HepG2 (cell line): ENCODE data around the gene LMNA. TPM values are rescaled to one million over a fixed set of nuclear protein-coding genes. Genes with fewer than 3 reads are reported as not detected.

Experiments used
- ATF1 ChIP-seq: IDR thresholded peaks from 2 replicates; pipeline ENCODE4 v1.6.1; 2016; ENCODE audit warnings: mild to moderate bottlenecking, control low read depth
- ATF7 ChIP-seq, 2 experiments: fragments of 450-650 bp in 1 of 2; sonication (generic) in 1 of 2; formaldehyde crosslinking in 1 of 2; IDR thresholded peaks; 2 replicates each; pipeline versions ENCODE4 v1.4.0 to v1.6.1; 2016 to 2020; ENCODE audit warnings: antibody characterized with exemption in 1 of 2, mild to moderate bottlenecking in 1 of 2, missing genetic modification reagents in 1 of 2
- BORCS8-MEF2B ChIP-seq: sonication (generic); formaldehyde crosslinking; IDR thresholded peaks from 2 replicates; pipeline ENCODE4 v1.8.0; 2022; ENCODE audit warnings: mild to moderate bottlenecking, missing genetic modification reagents
- BRD4 ChIP-seq: sonication (generic); formaldehyde crosslinking; IDR thresholded peaks from 2 replicates; pipeline ENCODE4 v1.4.0; 2020; ENCODE audit warnings: missing genetic modification reagents
- HHEX ChIP-seq: IDR thresholded peaks from 2 replicates; pipeline ENCODE4 v1.6.1; 2016; ENCODE audit warnings: control low read depth
- MAFK ChIP-seq, 2 experiments: IDR thresholded peaks in 1 of 2; conservative IDR thresholded peaks in 1 of 2; 2 replicates each; pipeline ENCODE4 v1.6.1; 2011; ENCODE audit warnings: improper control_type of control experiment in 2 of 2, low read length in 2 of 2
- MED13 ChIP-seq: sonication (generic); formaldehyde crosslinking; IDR thresholded peaks from 2 replicates; pipeline ENCODE4 v1.5.0; 2020; ENCODE audit warnings: missing genetic modification reagents
- MIER2 ChIP-seq: IDR thresholded peaks from 2 replicates; pipeline ENCODE4 v1.6.1; 2016; ENCODE audit warnings: missing biosample characterization, missing genetic modification reagents
- NONO ChIP-seq, 2 experiments: fragments of 450-650 bp in 1 of 2; sonication (generic) in 1 of 2; formaldehyde crosslinking in 1 of 2; IDR thresholded peaks in 1 of 2; conservative IDR thresholded peaks in 1 of 2; 2 replicates each; pipeline versions ENCODE4 v1.6.1 to v1.8.0; 2017 to 2022; ENCODE audit warnings: mild to moderate bottlenecking in 1 of 2, missing genetic modification reagents in 1 of 2, moderate library complexity in 1 of 2
- SYNCRIP ChIP-seq: fragments of 200-400 bp; formaldehyde crosslinking; IDR thresholded peaks from 2 replicates; pipeline ENCODE4 v1.6.1; 2018; ENCODE audit warnings: mild to moderate bottlenecking, low read depth, low read length; ENCODE audit not compliant: insufficient read depth
- TP53 ChIP-seq: sonication (generic); formaldehyde crosslinking; conservative IDR thresholded peaks from 2 replicates; pipeline ENCODE4 v1.4.0; 2020; ENCODE audit warnings: missing genetic modification reagents
- ZFAT ChIP-seq: sonication (generic); formaldehyde crosslinking; conservative IDR thresholded peaks from 2 replicates; pipeline ENCODE4 v1.8.1; 2023; ENCODE audit warnings: missing genetic modification reagents, inconsistent platforms
- ZFP36L1 ChIP-seq: sonication (generic); formaldehyde crosslinking; IDR thresholded peaks from 2 replicates; pipeline ENCODE4 v1.8.0; 2022; ENCODE audit warnings: mild to moderate bottlenecking, missing genetic modification reagents, moderate library complexity
- ZNF256 ChIP-seq: sonication (generic); formaldehyde crosslinking; conservative IDR thresholded peaks from 2 replicates; pipeline ENCODE4 v1.4.0; 2020; ENCODE audit warnings: missing genetic modification reagents
- ZNF331 ChIP-seq: sonication (generic); formaldehyde crosslinking; IDR thresholded peaks from 2 replicates; pipeline ENCODE4 v1.4.0; 2020; ENCODE audit warnings: missing genetic modification reagents
- polyA plus RNA-seq, 8 experiments: library from polyadenylated mRNA; depleted of rRNA in 3 of 8; stranded (reverse) in 7 of 8; unstranded in 1 of 8; fragments of >200 nt; fragmentation: Illumina TruSeq in 4 of 8; extraction: Trizol in 4 of 8; gene quantifications; 2 replicates each; pipeline versions ENCODE4 v1.2.1 to v1.2.3, GENCODE V29; 2011 to 2016; ENCODE audit warnings: low read depth in 4 of 8, missing spikeins in 1 of 8, mixed read lengths in 1 of 8; ENCODE audit not compliant: insufficient read depth in 1 of 8
- total RNA-seq, 5 experiments: library from RNA; depleted of rRNA; stranded (reverse); fragments of >200 nt; fragmentation: Illumina TruSeq; extraction: Trizol; gene quantifications; 2 replicates each; pipeline ENCODE4 v1.2.3, GENCODE V29; 2016; ENCODE audit warnings: low read depth in 1 of 5
- TF ChIP-seq, protein P1 (sequence below): sonication (generic); formaldehyde crosslinking; IDR thresholded peaks from 2 replicates; pipeline ENCODE4 v1.8.1; 2023; ENCODE audit warnings: mild to moderate bottlenecking, missing genetic modification reagents, borderline replicate concordance
- TF ChIP-seq, protein P2 (sequence below): sonication (generic); formaldehyde crosslinking; IDR thresholded peaks from 2 replicates; pipeline ENCODE4 v1.9.0; 2021; ENCODE audit warnings: missing genetic modification reagents, borderline replicate concordance
- TF ChIP-seq, protein P3 (sequence below): sonication (generic); formaldehyde crosslinking; IDR thresholded peaks from 2 replicates; pipeline ENCODE4 v1.5.0; 2020; ENCODE audit warnings: mild to moderate bottlenecking, missing genetic modification reagents
- TF ChIP-seq, protein P4 (sequence below): sonication (generic); formaldehyde crosslinking; IDR thresholded peaks from 2 replicates; pipeline ENCODE4 v1.4.0; 2020; ENCODE audit warnings: missing genetic modification reagents; ENCODE audit errors: not compliant biosample characterization
- TF ChIP-seq, protein P5 (sequence below), 2 experiments: sonication (generic) in 1 of 2; formaldehyde crosslinking in 1 of 2; IDR thresholded peaks; 2 replicates each; pipeline versions ENCODE4 v1.4.0 to v1.6.1; 2018 to 2020; ENCODE audit warnings: missing genetic modification reagents in 2 of 2, borderline replicate concordance in 1 of 2, low read depth in 1 of 2, mild to moderate bottlenecking in 1 of 2, missing biosample characterization in 1 of 2
- TF ChIP-seq, protein P6 (sequence below): fragments of 450-650 bp; IDR thresholded peaks from 2 replicates; pipeline ENCODE4 v1.6.1; 2017

LMNA gene
- total and polyA plus RNA-seq, 2 of the 13 experiments (the other 11 are each of a cell fraction or from before 2014, with no cell fraction given): 107 to 225 TPM

DNA sequence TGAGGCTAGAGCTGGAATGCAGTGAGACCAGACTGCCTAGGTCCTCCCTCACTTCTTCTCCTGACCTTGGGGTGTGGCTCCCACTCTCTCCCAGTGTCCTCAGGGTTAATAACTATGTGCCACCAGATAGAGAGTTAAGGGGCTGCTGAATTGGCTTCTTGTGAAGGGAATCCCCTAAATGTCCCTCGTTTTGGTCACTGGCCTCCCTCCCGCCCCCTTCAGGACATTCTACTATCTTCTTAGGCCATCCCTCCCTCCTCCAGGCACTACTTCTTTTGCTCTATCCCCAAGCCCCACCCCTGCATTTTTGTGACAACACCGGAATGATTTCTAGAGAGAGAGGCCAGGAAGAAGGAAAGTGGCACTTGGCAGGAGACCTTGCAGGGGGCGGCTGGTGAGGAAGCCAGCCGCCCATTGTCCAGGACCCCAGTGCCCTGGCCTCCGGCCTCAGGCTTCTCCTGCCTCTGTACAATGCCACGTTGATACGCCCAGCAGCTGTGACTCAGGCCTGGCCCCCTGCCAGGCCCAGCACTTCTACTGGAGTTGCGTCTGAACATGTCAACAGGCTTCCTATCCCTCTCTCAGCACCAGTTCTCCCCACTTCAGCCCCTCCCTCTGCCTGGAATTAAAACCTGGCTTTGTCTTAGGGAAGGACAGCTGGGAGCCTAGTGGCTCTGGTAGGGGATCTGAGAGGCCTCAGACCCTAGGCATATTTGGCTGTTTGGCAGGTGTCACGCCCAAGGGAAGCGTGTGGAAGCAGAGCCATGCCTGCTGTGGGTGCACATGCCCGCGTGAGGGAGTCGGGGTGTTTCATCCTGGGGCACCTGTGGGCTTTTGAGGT lies 9.1 kb downstream of the LMNA start (continued):
- TF ChIP-seq, protein P1, sequence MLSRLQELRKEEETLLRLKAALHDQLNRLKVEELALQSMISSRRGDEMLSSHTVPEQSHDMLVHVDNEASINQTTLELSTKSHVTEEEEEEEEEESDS (CRISPR knock-in tag): no peak
- TF ChIP-seq ZFP36L1 (CRISPR knock-in tag) (no peak), ZFAT (CRISPR knock-in tag) (no peak), SYNCRIP (no peak), TP53 (peak; percentile 97), ZNF331 (CRISPR knock-in tag) (no peak), BORCS8-MEF2B (no peak), MIER2 (CRISPR knock-in tag) (no peak), MAFK (conservative IDR thresholded peaks at IDR 0.05 in 1 of 2, IDR thresholded peaks at IDR 0.05 in 1 of 2; ENCODE audit: low read length in 2 of 2) (no peak), ATF7 (IDR thresholded peaks at IDR 0.05) (no peak), ATF7 (CRISPR knock-in tag; IDR thresholded peaks at IDR 0.05) (peak; percentile 65; the same call in 1 of the 2 replicates), MED13 (peak; percentile 43; the same call in 1 of the 2 replicates), NONO (IDR thresholded peaks at IDR 0.05) (no peak), NONO (CRISPR knock-in tag; conservative IDR thresholded peaks at IDR 0.05) (no peak), ATF1 (no peak), ZNF256 (CRISPR knock-in tag) (no peak), BRD4 (no peak), HHEX (no peak)
- TF ChIP-seq, protein P2, sequence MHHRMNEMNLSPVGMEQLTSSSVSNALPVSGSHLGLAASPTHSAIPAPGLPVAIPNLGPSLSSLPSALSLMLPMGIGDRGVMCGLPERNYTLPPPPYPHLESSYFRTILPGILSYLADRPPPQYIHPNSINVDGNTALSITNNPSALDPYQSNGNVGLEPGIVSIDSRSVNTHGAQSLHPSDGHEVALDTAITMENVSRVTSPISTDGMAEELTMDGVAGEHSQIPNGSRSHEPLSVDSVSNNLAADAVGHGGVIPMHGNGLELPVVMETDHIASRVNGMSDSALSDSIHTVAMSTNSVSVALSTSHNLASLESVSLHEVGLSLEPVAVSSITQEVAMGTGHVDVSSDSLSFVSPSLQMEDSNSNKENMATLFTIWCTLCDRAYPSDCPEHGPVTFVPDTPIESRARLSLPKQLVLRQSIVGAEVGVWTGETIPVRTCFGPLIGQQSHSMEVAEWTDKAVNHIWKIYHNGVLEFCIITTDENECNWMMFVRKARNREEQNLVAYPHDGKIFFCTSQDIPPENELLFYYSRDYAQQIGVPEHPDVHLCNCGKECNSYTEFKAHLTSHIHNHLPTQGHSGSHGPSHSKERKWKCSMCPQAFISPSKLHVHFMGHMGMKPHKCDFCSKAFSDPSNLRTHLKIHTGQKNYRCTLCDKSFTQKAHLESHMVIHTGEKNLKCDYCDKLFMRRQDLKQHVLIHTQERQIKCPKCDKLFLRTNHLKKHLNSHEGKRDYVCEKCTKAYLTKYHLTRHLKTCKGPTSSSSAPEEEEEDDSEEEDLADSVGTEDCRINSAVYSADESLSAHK (CRISPR knock-in tag): no peak
- TF ChIP-seq, protein P3, sequence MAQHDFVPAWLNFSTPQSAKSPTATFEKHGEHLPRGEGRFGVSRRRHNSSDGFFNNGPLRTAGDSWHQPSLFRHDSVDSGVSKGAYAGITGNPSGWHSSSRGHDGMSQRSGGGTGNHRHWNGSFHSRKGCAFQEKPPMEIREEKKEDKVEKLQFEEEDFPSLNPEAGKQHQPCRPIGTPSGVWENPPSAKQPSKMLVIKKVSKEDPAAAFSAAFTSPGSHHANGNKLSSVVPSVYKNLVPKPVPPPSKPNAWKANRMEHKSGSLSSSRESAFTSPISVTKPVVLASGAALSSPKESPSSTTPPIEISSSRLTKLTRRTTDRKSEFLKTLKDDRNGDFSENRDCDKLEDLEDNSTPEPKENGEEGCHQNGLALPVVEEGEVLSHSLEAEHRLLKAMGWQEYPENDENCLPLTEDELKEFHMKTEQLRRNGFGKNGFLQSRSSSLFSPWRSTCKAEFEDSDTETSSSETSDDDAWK (CRISPR knock-in tag): no peak
- TF ChIP-seq, protein P4, sequence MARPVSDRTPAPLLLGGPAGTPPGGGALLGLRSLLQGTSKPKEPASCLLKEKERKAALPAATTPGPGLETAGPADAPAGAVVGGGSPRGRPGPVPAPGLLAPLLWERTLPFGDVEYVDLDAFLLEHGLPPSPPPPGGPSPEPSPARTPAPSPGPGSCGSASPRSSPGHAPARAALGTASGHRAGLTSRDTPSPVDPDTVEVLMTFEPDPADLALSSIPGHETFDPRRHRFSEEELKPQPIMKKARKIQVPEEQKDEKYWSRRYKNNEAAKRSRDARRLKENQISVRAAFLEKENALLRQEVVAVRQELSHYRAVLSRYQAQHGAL (CRISPR knock-in tag): no peak
- TF ChIP-seq, protein P5, sequence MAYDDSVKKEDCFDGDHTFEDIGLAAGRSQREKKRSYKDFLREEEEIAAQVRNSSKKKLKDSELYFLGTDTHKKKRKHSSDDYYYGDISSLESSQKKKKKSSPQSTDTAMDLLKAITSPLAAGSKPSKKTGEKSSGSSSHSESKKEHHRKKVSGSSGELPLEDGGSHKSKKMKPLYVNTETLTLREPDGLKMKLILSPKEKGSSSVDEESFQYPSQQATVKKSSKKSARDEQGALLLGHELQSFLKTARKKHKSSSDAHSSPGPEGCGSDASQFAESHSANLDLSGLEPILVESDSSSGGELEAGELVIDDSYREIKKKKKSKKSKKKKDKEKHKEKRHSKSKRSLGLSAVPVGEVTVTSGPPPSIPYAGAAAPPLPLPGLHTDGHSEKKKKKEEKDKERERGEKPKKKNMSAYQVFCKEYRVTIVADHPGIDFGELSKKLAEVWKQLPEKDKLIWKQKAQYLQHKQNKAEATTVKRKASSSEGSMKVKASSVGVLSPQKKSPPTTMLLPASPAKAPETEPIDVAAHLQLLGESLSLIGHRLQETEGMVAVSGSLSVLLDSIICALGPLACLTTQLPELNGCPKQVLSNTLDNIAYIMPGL (CRISPR knock-in tag; IDR thresholded peaks at IDR 0.05; ENCODE audit: borderline replicate concordance in 1 of 2, low read depth in 1 of 2): peak; percentile 31 to 62; a peak in 1 of 4 replicates
- TF ChIP-seq, protein P6, sequence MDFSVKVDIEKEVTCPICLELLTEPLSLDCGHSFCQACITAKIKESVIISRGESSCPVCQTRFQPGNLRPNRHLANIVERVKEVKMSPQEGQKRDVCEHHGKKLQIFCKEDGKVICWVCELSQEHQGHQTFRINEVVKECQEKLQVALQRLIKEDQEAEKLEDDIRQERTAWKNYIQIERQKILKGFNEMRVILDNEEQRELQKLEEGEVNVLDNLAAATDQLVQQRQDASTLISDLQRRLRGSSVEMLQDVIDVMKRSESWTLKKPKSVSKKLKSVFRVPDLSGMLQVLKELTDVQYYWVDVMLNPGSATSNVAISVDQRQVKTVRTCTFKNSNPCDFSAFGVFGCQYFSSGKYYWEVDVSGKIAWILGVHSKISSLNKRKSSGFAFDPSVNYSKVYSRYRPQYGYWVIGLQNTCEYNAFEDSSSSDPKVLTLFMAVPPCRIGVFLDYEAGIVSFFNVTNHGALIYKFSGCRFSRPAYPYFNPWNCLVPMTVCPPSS: no peak
